GM21529 (cell line): Measurements from ENCODE around the gene POMGNT1.
A peak's percentile ranks its signal among the peaks of the same experiment; 100 is the strongest.

Experiments used
- ATAC-seq: cut with Tn5 transposase; IDR thresholded peaks from one replicate; pipeline ENCODE4 v1.9.1; 2021; ENCODE audit not compliant: unreplicated experiment

Gene POMGNT1

DNA sequence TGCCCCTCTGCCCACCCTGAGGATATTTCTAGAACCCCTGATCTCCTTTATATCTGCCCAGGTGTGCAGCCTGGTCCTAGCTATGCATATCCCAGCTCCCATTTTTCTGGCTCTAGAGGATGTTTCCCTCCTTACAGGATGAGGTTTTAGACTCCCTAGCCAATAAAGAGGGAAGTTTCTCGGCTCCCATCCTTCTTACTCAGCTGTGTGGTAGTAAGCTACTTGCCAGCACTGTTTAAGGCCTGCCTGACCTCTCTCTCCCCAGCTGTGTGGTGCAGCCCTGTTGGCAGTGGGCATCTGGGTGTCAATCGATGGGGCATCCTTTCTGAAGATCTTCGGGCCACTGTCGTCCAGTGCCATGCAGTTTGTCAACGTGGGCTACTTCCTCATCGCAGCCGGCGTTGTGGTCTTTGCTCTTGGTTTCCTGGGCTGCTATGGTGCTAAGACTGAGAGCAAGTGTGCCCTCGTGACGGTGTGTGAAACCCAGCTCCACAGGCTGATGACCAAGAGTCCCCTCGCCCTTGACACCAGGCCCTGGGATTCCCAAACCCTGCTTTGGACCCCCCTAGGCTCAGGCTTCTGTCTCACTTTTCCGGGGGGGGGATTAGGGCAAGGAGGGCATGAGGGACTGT is 14.2 kb downstream of the POMGNT1 start:
- ATAC-seq: peak; percentile 50

DNA sequence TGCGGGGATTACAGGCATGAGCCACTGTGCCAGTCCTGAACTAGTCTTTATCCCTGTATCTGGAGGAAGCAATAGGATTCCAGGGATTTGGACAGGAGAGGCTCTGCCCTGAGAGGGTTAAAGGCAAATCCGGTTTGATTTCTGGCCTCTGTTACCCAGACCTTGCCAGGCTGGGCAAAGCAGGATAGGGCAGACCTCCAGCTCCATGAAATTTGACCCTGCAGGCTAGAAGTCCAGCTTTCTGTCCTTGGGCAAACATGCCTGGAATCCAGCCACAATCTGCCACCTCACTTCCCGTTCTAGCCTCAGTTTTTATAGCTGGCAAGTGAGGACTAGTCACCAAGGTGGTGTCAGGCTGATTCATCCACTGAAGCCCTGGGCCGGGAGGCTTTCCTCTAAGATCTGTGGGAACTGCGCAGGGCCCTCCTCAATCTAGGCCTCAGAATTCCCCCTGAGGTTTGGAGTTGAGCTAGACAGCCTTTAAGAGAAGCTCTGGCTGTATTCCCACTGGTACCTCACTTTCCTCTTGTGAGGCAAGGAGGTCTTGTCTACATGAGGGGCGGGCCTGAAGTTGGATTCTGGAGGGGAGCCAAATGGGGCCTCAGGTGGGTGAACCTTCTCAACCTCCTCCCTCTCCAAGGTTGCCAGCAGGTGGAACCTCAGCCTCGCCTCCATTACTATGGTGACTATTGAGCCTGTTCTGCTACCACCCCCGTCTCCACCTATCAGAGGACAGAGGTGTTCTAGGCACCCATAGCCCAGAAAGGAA is 15.0 kb downstream of the POMGNT1 start:
- ATAC-seq: no peak

- ATAC-seq: no peak
Measured at GRCh38 chr1:46181343-46182260, 16.6 kb downstream of the POMGNT1 start.

- no peak for ATAC-seq
Measured at GRCh38 chr1:46180082-46180616, 18.1 kb downstream of the POMGNT1 start.

- ATAC-seq: peak; percentile 58
Measured at GRCh38 chr1:46179138-46180081, 18.8 kb downstream of the POMGNT1 start.

DNA sequence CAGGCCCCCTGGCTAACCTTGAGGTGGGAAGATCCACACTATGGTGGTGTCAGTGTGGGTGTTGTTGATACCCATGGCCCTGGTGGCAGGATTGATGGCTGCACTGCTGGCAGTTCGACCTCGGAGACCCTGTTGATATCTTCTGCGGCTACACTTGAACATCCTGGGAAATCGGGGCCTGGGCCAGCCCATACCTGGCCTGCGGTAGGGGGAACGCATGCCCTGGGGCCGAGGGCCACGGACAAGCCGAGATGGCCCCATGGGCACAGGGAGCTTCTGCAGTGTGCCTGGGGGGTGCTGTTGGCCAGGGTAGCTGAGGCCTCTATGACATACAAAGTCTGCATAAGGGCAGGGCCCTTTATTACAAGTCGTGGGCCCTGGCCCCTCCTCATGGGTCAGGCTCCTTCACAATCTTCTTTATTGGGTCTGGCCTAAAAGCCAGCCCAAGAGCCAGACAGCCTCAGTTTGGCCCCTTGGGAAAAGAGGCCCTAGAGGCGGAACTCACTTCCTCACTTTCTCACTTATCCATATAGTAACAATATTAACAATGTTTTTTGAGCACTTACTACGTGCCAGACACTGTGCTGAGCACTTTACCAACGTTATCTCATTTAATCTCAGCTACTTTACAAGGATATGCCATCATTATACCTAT is 21.9 kb downstream of the POMGNT1 start, which contains the start of gene P3R3URF:
TSS of gene P3R3URF (minus strand) at position 278 of the 655 bp plus-strand sequence. CDS start at position 261, 17 bp downstream.
- no peak for ATAC-seq

DNA sequence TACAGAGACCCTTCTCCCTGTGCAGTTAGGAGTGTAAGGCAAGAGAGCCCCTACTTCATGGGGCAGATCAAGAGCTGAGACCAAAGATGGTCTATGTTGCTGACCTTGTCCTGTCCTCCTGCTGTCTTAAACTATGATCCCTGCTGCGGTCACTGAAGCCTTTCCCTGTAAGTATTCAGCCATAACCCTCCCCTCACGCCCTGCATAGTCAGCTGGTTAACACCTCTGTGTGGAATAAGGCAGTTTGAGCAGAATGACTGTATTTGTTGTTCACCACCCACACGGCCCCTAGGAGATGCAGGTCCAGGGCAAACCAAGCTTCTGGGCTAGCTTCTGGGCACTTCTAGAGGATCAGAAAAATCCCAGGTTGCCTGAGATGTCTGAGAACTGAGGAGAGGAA is 23.0 kb downstream of the POMGNT1 start:
- no peak for ATAC-seq

DNA sequence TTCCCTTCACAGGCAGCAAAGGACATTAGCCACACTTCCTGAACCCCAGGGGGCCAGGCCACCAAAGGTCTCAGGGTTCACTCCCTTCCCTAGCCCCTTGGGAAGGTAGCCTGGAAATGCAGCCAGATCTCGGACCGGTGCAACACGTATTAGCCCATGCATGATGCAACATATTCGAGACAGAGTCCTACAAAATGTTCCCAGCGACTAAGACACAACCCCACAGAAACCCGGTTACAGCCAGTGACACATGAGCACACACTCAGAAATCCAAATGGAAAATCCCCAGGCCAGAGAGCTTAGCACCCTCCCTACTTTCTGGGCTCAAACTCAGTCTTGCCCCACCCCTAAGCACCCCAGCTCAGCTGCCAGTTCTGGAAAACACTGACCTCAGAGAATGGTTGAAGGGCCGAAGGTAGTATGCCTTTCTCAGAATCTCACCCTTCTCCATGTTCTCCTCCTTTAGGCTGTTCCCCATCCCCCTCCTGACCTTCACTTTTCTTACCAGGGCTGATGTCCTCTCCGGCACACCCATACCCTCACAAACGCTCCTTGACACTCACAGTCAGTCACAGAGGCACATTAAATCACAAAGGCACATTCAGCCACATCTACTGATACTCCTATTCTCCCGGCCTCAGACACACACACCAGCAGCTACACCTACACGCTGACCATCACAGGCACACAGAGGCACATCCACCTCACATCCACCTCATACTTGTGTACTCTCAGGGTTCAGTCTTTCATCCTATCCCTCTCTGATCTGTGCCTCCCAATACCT is 23.6 kb downstream of the POMGNT1 start, which contains the start of gene TSPAN1:
TSS of gene TSPAN1 (plus strand) at position 640 of the 784 bp plus-strand sequence. CDS start 6,021 bp downstream, outside the sequence.
- ATAC-seq: no peak

DNA sequence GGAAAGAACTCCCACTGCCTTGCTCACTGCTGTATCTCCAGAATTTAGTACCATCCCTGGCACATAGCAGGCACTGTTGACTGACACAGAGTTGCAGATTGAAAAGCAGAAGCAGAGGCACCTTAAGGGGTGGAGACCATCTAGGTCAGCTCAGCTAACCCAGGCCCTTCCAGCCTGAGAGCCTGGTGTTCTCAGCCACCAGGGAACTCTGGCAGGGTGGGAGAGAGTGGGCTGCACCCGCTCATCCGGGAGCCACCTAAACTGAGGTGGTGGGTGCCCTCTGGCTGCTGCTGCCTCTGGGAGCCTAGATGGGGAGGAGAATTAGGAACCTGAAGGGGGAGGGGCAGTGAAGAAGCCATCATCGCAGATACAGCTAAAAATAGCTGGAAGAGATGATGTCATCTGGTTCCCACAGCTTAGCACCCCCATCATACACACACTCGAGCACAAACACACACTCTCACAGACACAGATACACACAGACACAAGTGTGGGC is 24.8 kb downstream of the POMGNT1 start:
- no peak for ATAC-seq

- ATAC-seq: no peak
Measured at GRCh38 chr1:46172321-46172720, 25.9 kb downstream of the POMGNT1 start.

DNA sequence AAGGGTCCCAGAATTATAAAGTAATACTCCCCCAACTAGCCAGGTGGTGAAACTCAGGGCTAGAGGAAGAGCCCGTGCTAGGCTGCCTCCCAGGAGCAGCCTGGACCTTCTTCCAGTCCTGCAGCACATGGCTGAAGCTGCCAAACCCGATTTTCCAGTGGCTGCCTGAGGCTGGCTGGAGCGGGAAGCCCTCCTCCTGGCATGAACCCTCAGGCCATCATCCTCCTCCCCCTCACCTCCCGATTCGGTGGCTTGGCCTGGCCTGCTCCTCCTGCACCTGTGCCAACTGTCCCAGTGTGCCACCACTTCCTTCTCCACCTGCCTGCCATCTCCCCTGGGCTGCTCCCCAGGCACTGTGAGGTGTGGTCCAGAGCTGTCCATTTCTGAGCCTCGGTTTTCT is 26.4 kb downstream of the POMGNT1 start:
- no peak for ATAC-seq

GRCh38 chr1:46171351-46171750 is 26.9 kb downstream of the POMGNT1 start:
- no peak for ATAC-seq

DNA sequence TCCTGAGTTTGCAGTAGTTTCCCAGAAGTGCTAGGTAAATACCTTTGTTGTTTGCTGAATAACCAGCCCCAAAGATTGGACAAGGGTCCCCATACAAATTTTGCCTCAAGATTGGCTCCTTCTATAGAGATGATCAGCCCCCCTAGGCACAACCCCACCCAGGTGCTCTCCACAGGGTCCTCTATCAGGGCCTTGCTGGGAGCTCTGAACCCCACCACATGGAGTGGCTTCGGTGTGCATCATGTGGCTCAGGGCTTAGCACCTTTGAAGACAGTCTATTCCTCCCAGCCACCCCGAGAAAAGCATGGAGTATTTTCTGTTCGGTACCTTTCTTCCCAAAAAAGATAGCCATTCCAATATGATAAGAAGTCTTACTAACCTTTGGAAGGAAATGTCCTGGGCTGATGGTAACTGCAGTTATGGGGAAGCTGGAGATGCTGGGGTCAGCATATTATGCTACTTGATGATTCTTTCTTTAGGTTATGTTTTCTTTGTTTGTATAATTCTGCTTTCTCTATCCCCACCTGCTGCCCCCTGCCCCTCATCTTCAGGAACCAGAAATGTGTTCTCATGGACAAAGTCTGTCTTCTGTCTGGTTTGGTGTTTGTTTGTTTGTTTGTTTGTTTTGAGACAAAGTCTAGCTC is 28.3 kb downstream of the POMGNT1 start:
- no peak for ATAC-seq

GRCh38 chr1:46168477-46168876 is 29.8 kb downstream of the POMGNT1 start:
- ATAC-seq: no peak

DNA sequence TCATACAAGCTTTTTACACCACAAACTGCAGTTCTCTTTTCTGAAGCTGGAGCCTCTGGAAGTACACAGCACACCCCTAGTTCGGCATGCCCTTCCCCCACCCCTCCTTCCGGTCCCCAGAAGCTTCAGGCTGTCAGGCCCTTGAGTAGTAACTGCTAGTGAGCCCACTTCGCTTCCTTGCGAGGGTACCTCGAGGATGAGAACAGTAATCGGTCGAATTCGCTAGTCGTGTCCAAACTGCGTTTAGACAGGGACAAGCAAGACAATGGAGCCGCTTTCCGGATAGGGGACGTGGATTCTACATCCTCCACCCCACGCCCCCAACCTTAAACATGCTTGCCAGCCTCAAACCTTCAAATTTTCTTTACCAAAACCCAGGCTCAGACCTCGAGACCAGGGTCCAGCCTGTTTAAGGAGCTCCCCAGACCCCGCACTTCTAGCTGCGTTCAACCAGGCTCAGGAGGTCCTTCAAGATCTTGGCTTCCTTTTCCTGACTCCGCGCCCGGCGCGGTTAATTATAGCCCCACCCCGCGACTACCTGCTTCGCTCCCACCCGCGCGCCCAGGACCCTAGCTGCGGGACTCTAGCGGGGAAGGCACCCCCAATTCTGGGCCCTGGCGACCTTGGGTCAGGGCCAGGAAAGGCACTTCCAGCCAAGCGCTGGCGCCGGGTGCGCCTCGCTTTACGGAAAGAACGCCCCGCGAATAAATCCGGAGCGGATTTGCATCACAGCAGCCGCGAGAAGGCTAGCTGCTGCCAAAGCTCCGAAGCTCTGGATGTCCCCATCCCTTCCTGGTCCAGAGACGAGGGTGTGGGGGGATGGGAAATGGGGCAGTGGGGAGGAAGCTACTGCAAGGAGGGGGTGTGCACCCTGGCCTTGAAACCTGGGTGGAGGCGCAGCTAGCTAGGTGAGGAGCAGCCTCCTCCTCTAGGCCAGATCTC is 31.4 kb downstream of the POMGNT1 start:
- no peak for ATAC-seq

DNA sequence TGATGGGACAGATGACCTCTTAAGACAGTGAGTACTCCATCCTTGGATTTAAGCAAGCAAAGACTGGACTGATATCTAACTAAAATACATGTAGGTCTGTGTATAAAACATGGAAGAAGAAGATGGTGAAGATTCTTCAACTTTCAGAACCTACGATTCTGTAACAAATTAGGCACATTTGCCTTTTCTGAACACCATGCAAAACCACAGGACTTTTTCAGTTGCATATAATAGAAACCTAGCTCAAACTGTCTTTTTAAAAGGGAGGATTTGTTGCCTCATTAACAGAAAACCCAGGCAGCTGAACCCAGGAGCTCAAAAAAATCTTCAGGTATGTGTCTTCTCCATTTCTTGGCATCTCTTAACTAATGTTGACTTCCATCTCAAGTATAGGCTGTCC is 38.0 kb downstream of the POMGNT1 start:
- ATAC-seq: no peak

GRCh38 chr1:46159516-46159915 is 38.7 kb downstream of the POMGNT1 start:
- ATAC-seq: no peak
